NCI-H2081 treated with DMSO at 0.1 percent for 48 hours (cell line): Measurements from ENCODE around the gene NBL1.

Source experiments
- DNase-seq: peaks from one replicate; lab custom pipeline; 2025; lab: John Stamatoyannopoulos, UW

NBL1 gene

GRCh38 chr1:19643602-19644394 lies at the start of gene NBL1:
NBL1 (plus strand) TSS chr1:19644311; CDS start chr1:19655031, 10,720 bp downstream.
- DNase-seq = no peak

GRCh38 chr1:19596065-19596713 lies 47.9 kb upstream of the NBL1 start:
- no peak for DNase-seq

DNA sequence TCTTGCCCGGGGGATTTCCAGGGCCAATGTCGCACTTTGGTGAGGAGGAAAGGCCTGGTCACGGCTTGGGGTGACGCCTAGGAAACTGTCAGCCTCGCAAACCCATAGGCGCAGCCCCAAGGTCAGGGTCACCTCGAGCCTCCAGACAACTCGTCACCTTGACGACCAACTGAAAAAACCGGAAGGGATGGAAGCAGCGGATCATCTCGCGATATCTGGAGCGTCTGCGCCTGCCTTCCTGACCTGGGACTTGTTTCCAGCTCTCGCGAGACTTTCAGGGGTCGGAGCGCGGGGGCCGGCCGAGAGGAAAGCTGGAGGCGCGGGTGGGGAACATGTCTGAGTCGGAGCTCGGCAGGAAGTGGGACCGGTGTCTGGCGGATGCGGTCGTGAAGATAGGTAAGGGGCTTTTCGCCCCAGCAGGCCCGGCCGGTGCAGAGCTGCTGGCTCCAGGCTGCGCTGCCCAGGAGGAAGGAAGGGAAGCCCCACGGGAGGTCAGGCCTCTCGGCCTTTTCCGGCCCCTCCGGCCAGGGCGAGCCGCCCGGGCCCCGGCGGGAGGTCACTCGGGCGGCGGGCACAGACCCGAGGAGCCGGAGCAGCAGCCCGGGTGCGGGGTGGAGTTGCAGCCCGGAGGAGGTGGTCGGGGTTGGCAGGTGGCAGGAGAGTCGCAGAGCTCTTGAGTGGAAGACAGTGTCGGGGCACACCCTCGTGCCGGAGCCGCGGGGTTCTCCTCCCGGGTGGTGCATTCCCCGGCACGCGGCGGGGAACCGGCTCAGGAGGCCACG lies 47.2 kb upstream of the NBL1 start:
- DNase-seq = peak; percentile 88

GRCh38 chr1:19597496-19598309 lies 46.4 kb upstream of the NBL1 start:
- no peak for DNase-seq

DNA sequence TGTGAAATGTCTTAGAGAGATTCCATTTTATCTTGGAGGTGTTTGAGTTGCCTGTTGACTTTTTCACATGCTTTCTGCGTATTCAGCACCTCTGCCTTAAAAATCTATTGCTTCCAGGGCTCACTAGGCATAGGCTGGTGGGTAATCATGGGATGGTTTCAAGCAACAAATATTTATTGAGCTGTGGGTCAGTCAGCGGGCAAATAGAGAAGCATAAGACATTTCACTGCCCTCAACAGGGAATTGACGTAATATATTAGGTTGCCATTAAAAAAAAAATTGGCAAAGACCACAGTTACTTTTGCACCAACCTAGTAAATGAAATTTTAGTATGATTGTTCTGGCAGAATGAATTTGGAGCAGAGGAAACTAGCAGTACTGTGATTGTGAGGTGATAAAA lies 44.3 kb upstream of the NBL1 start:
- no peak for DNase-seq

GRCh38 chr1:19602486-19602885 lies 41.6 kb upstream of the NBL1 start:
- no peak for DNase-seq

GRCh38 chr1:19605967-19606366 lies 38.1 kb upstream of the NBL1 start:
- DNase-seq = no peak

GRCh38 chr1:19606817-19607642 lies 37.1 kb upstream of the NBL1 start:
- no peak for DNase-seq

DNA sequence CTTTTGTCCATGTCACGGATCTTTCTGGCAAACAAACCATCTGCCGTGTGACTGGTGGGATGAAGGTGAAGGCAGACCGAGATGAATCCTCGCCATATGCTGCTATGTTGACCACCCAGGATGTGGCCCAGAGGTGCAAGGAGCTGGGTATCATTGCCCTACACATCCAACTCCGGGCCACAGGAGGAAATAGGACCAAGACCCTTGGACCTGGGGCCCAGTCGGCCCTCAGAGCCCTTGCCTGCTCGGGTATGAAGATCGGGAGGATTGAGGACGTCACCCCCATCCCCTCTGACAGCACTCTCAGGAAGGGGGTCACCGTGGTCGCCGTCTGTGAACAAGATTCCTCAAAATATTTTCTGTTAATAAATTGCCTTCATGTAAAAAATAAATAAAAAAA lies 35.9 kb upstream of the NBL1 start:
- no peak for DNase-seq

GRCh38 chr1:19610282-19610981 lies 33.7 kb upstream of the NBL1 start:
- no peak for DNase-seq

GRCh38 chr1:19612530-19612929 lies 31.6 kb upstream of the NBL1 start:
- DNase-seq = no peak

- DNase-seq = no peak
Measured at GRCh38 chr1:19613171-19613703, 30.9 kb upstream of the NBL1 start.

DNA sequence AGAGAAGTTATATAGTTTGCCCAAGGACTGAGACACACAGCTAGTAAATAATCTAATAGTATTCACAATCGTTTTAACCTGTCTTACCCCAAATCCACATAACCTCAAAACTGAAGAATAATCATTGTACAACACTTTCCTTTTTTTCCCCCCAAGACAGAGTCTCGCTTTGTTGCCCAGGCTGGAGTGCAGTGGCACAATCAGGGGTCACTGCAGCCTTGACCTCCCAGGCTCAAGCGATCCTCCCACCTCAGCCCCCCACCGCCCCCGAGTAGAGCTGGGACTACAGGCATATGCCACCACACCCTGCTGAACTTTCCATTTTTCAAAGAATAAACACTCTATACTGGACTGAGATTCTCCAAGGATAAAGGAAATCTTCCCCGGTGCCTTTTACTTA lies 28.7 kb upstream of the NBL1 start:
- DNase-seq = no peak

GRCh38 chr1:19616489-19616888 lies 27.6 kb upstream of the NBL1 start:
- no peak for DNase-seq

DNA sequence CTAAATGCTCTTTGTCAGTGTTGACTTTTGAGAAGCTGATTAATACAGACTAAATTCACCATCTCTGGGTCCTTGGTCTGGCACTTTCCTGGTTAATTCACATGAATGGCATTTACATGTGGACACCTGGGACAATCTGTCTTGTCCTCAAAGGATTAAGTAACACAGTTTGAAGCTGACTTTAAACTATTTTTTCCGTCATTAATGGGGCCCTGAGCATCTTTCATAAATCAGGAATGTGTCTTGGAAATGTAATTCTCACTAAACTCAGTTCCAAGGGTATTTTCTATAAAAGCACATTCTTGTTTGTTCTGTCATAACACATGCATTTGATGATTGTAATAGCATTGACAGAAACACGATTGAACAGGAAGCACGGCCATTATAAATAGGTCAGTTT lies 26.7 kb upstream of the NBL1 start:
- no peak for DNase-seq

DNA sequence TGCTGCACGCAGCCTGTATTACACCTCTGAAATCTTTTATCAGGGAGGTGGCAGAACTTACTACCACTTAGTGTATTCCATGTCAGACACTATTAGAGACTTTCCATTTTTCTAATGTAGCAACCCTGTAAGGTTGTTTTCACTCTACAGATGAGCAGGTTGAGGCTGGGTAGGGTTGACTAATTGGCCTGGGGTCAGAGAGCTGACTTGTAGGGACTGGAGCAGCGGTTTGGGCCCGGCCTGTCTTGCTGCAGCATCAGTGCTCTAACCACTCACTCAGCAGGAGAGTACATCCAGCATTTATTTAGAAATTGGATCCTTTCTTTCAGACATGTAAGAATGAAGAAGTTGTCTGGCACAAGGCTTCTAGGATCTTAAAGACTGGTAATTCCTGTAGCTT lies 25.7 kb upstream of the NBL1 start:
- DNase-seq = no peak

- DNase-seq = no peak
Measured at GRCh38 chr1:19619697-19620384, 24.3 kb upstream of the NBL1 start.

DNA sequence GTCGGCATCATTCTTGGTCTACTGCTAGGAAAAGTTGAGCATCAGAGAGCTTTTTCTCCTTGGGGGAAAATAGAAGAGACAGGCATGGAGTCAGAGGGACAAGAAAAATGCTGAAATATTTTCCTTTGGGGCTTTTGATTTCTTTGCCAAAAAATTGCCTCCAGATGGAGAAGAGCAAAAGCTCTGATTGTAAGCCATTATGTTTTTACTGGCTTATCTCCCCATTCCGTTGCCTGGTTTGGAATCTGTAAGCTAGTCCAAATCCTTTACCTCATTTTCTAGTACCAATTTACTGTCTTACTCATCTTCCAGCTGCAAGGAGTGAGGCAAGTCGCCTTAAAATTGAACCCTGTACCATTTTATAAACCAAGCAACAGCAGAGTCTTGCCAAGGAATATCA lies 23.3 kb upstream of the NBL1 start:
- DNase-seq = no peak

DNA sequence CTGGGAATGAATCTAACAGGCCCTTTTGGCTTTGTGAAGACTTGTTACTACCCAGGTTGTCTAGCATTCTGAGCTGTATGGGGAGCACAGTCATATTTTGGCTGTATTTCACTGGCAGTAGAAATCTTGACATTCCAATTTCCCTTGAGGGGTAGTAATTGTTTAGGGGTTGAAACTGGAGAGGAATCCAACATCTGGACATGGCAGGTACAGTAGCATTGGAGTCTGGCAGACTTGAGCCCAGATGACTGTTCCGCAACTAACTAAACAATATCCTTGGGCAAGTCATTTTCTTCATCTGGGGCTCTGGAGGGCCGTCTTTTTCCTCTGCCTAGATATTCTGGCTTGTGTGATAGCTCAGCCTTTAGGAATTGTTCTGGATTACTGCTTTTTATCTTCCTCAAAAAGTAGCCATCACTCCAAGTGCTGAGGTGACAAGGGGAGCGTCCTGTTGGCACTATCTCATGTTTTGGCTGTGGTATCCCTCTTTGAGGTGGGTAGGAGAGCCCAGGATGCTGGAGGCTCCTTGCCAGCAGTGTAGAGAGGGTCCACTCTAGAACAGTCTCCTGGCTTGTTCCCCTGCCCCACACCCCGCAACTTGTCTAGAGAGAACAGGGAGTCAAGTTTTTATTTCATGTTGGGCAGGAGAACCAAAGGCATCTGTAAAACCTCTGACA lies 22.7 kb upstream of the NBL1 start:
- DNase-seq = no peak
